WTC11 (cell line): ENCODE results near the gene CRKL. TPM values are rescaled to one million over a fixed set of nuclear protein-coding genes. Genes with fewer than 3 reads are reported as not detected.

ENCODE experiments used
- AR ChIP-seq: fragments of 250-450 bp; sonication (Bioruptor Pico); IDR thresholded peaks from 2 replicates; pipeline ENCODE4 v1.9.0; 2021; ENCODE audit warnings: mild to moderate bottlenecking
- ATF1 ChIP-seq: sonication (generic); formaldehyde crosslinking; IDR thresholded peaks from 2 replicates; pipeline ENCODE4 v1.8.1; 2023; ENCODE audit warnings: mild to moderate bottlenecking, moderate library complexity, missing genetic modification reagents
- CREB1 ChIP-seq: sonication (generic); formaldehyde crosslinking; IDR thresholded peaks from 2 replicates; pipeline ENCODE4 v1.8.0; 2023; ENCODE audit warnings: mild to moderate bottlenecking, missing genetic modification reagents
- E2F4 ChIP-seq: sonication (generic); formaldehyde crosslinking; IDR thresholded peaks from 2 replicates; pipeline ENCODE4 v1.8.1; 2022; ENCODE audit warnings: low read depth, mild to moderate bottlenecking, moderate library complexity, missing genetic modification reagents, borderline replicate concordance
- ELF4 ChIP-seq: sonication (generic); formaldehyde crosslinking; IDR thresholded peaks from 2 replicates; pipeline ENCODE4 v1.8.1; 2022; ENCODE audit warnings: low read depth, mild to moderate bottlenecking, moderate library complexity, missing genetic modification reagents
- ESRRA ChIP-seq: sonication (generic); formaldehyde crosslinking; IDR thresholded peaks from 2 replicates; pipeline ENCODE4 v1.8.1; 2022; ENCODE audit warnings: mild to moderate bottlenecking, missing genetic modification reagents, borderline replicate concordance
- ETV6 ChIP-seq: sonication (generic); formaldehyde crosslinking; IDR thresholded peaks from 2 replicates; pipeline ENCODE4 v1.8.1; 2022; ENCODE audit warnings: mild to moderate bottlenecking, missing genetic modification reagents
- GABPB1 ChIP-seq: sonication (generic); formaldehyde crosslinking; IDR thresholded peaks from 2 replicates; pipeline ENCODE4 v1.8.1; 2023; ENCODE audit warnings: mild to moderate bottlenecking, missing genetic modification reagents
- IRF2 ChIP-seq: sonication (generic); formaldehyde crosslinking; IDR thresholded peaks from 2 replicates; pipeline ENCODE4 v1.8.0; 2022; ENCODE audit warnings: low read depth, missing genetic modification reagents, borderline replicate concordance
- JAZF1 ChIP-seq: fragments of 250-450 bp; sonication (Bioruptor Pico); IDR thresholded peaks from 2 replicates; pipeline ENCODE4 v1.9.0; 2021; ENCODE audit warnings: moderate library complexity, mild to moderate bottlenecking, inconsistent platforms
- JUN ChIP-seq: sonication (generic); formaldehyde crosslinking; IDR thresholded peaks from 2 replicates; pipeline ENCODE4 v1.8.0; 2023; ENCODE audit warnings: mild to moderate bottlenecking, missing genetic modification reagents
- MAX ChIP-seq: sonication (generic); formaldehyde crosslinking; IDR thresholded peaks from 2 replicates; pipeline ENCODE4 v1.8.0; 2022; ENCODE audit warnings: mild to moderate bottlenecking, missing genetic modification reagents
- MLX ChIP-seq: sonication (generic); formaldehyde crosslinking; IDR thresholded peaks from 2 replicates; pipeline ENCODE4 v1.8.1; 2023; ENCODE audit warnings: mild to moderate bottlenecking, missing genetic modification reagents, moderate library complexity
- MYBL2 ChIP-seq: sonication (generic); formaldehyde crosslinking; IDR thresholded peaks from 2 replicates; pipeline ENCODE4 v1.8.1; 2023; ENCODE audit warnings: mild to moderate bottlenecking, moderate library complexity, missing genetic modification reagents
- NFE2L1 ChIP-seq: sonication (generic); formaldehyde crosslinking; IDR thresholded peaks from 2 replicates; pipeline ENCODE4 v1.8.1; 2023; ENCODE audit warnings: missing genetic modification reagents
- NR1H2 ChIP-seq: sonication (generic); formaldehyde crosslinking; IDR thresholded peaks from 2 replicates; pipeline ENCODE4 v1.9.0; 2021; ENCODE audit warnings: mild to moderate bottlenecking, moderate library complexity, missing genetic modification reagents
- OVOL2 ChIP-seq: fragments of 250-450 bp; sonication (Bioruptor Pico); IDR thresholded peaks from 2 replicates; pipeline ENCODE4 v1.9.0; 2021; ENCODE audit warnings: mild to moderate bottlenecking, borderline replicate concordance
- PREB ChIP-seq: sonication (generic); formaldehyde crosslinking; IDR thresholded peaks from 2 replicates; pipeline ENCODE4 v1.8.1; 2022; ENCODE audit warnings: mild to moderate bottlenecking, missing genetic modification reagents, moderate library complexity, borderline replicate concordance
- PRRX2 ChIP-seq: fragments of 250-450 bp; sonication (Bioruptor Pico); IDR thresholded peaks from 2 replicates; pipeline ENCODE4 v1.8.0; 2021; ENCODE audit warnings: mild to moderate bottlenecking
- RORB ChIP-seq: fragments of 250-450 bp; sonication (Bioruptor Pico); IDR thresholded peaks from 2 replicates; pipeline ENCODE4 v1.9.0; 2021; ENCODE audit warnings: mild to moderate bottlenecking
- SMAD3 ChIP-seq: sonication (generic); formaldehyde crosslinking; IDR thresholded peaks from 2 replicates; pipeline ENCODE4 v1.8.0; 2022; ENCODE audit warnings: missing genetic modification reagents, mild to moderate bottlenecking, borderline replicate concordance
- SP1 ChIP-seq: sonication (generic); formaldehyde crosslinking; conservative IDR thresholded peaks from 2 replicates; pipeline ENCODE4 v1.8.1; 2022; ENCODE audit warnings: missing genetic modification reagents
- TEAD1 ChIP-seq: sonication (generic); formaldehyde crosslinking; IDR thresholded peaks from 2 replicates; pipeline ENCODE4 v1.8.0; 2022; ENCODE audit warnings: mild to moderate bottlenecking, missing genetic modification reagents
- USF1 ChIP-seq: sonication (generic); formaldehyde crosslinking; IDR thresholded peaks from 2 replicates; pipeline ENCODE4 v1.8.0; 2022; ENCODE audit warnings: mild to moderate bottlenecking, missing genetic modification reagents
- ZNF138 ChIP-seq: sonication (generic); formaldehyde crosslinking; conservative IDR thresholded peaks from 2 replicates; pipeline ENCODE4 v1.8.1; 2022; ENCODE audit warnings: mild to moderate bottlenecking, moderate library complexity, missing genetic modification reagents
- ZNF219 ChIP-seq: sonication (generic); formaldehyde crosslinking; IDR thresholded peaks from 2 replicates; pipeline ENCODE4 v1.8.0; 2023; ENCODE audit warnings: missing genetic modification reagents, mild to moderate bottlenecking, borderline replicate concordance
- ZSCAN18 ChIP-seq: fragments of 250-450 bp; sonication (Bioruptor Pico); IDR thresholded peaks from 2 replicates; pipeline ENCODE4 v2.1.2; 2022; ENCODE audit warnings: mild to moderate bottlenecking, moderate library complexity
- total RNA-seq: library from RNA; stranded (reverse); gene quantifications from 3 replicates; pipeline ENCODE4 v1.2.3, GENCODE V29; 2021
- TF ChIP-seq, protein P1 (sequence below): fragments of 250-450 bp; sonication (Bioruptor Pico); IDR thresholded peaks from 2 replicates; pipeline ENCODE4 v1.9.0; 2021; ENCODE audit warnings: mild to moderate bottlenecking, borderline replicate concordance

Gene CRKL
- total RNA-seq, 1 experiment from 2014 or later = 114 TPM

DNA sequence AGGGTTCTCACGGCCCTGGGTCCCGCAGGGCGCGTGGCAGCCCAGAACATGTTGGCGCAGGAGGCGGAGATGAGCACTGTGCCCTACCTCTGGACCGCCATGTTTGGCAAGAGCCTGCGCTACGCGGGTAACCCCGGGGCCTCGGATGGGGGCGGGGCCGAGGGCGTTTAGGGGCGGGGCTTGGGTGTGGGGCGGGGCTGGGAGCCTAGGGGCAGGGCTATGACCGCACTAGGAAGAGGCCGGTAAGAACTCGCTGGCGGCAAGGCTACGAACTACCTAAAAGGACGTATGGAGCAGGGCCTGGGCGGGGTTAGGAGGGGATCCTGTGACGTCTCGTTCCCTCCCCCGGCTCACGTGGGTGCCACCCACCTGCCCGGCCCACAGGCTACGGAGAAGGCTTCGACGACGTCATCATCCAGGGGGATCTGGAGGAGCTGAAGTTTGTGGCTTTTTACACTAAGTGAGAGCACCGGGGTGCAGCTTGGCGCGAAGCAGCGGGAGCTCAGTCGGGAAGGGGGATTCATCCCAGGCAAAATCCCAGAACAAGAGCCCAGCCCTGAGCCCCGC lies 62.1 kb downstream of the CRKL start (continued):
- TF ChIP-seq PREB (CRISPR knock-in tag) (no peak), NR1H2 (no peak), USF1 (CRISPR knock-in tag) (peak; percentile 89), E2F4 (no peak), MAX (peak; percentile 94), IRF2 (no peak), PRRX2 (CRISPR knock-in tag) (no peak), TEAD1 (CRISPR knock-in tag) (no peak; the same call in 1 of the 2 replicates), ELF4 (CRISPR knock-in tag) (no peak), ATF1 (CRISPR knock-in tag) (no peak), AR (no peak), ESRRA (CRISPR knock-in tag) (peak; percentile 21; the same call in 1 of the 2 replicates), MLX (CRISPR knock-in tag) (no peak), OVOL2 (CRISPR knock-in tag) (no peak), ZNF219 (CRISPR knock-in tag) (no peak), ETV6 (CRISPR knock-in tag) (peak; percentile 45; the same call in 1 of the 2 replicates), SMAD3 (no peak), ZNF138 (CRISPR knock-in tag) (no peak), MYBL2 (CRISPR knock-in tag) (peak; percentile 60; the same call in 1 of the 2 replicates), CREB1 (CRISPR knock-in tag) (no peak), JAZF1 (no peak), ZSCAN18 (no peak), JUN (CRISPR knock-in tag) (no peak), NFE2L1 (0 out of 2 replicates have a peak, but pooled peaks have one; percentile 30), RORB (CRISPR knock-in tag) (no peak), GABPB1 (CRISPR knock-in tag) (no peak), SP1 (CRISPR knock-in tag) (peak; percentile 81)
- TF ChIP-seq, protein P1, sequence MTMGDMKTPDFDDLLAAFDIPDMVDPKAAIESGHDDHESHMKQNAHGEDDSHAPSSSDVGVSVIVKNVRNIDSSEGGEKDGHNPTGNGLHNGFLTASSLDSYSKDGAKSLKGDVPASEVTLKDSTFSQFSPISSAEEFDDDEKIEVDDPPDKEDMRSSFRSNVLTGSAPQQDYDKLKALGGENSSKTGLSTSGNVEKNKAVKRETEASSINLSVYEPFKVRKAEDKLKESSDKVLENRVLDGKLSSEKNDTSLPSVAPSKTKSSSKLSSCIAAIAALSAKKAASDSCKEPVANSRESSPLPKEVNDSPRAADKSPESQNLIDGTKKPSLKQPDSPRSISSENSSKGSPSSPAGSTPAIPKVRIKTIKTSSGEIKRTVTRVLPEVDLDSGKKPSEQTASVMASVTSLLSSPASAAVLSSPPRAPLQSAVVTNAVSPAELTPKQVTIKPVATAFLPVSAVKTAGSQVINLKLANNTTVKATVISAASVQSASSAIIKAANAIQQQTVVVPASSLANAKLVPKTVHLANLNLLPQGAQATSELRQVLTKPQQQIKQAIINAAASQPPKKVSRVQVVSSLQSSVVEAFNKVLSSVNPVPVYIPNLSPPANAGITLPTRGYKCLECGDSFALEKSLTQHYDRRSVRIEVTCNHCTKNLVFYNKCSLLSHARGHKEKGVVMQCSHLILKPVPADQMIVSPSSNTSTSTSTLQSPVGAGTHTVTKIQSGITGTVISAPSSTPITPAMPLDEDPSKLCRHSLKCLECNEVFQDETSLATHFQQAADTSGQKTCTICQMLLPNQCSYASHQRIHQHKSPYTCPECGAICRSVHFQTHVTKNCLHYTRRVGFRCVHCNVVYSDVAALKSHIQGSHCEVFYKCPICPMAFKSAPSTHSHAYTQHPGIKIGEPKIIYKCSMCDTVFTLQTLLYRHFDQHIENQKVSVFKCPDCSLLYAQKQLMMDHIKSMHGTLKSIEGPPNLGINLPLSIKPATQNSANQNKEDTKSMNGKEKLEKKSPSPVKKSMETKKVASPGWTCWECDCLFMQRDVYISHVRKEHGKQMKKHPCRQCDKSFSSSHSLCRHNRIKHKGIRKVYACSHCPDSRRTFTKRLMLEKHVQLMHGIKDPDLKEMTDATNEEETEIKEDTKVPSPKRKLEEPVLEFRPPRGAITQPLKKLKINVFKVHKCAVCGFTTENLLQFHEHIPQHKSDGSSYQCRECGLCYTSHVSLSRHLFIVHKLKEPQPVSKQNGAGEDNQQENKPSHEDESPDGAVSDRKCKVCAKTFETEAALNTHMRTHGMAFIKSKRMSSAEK (CRISPR knock-in tag) = no peak
